Activated CD8-positive, alpha-beta memory T cell treated with anti-CD3 and anti-CD28 coated beads, Interleukin-2, amount 50 U/mL, for 24 hours (primary cell): ENCODE measurements around the gene SEH1L.
"Not testable (repeated sequence)": the region's sequence is repeated elsewhere in the genome, so short reads cannot be mapped to it uniquely, and the experiment has no call there.

ENCODE experiments used
- DNase-seq: peaks from one replicate; pipeline ENCODE4 v3.0.0-alpha.2; 2020; ENCODE audit errors: extremely low read depth

SEH1L gene

GRCh38 chr18:12995952-12996477 lies 48.2 kb downstream of the SEH1L start:
- DNase-seq = no peak

GRCh38 chr18:12996661-12997292 lies 49.0 kb downstream of the SEH1L start:
- DNase-seq = no peak

GRCh38 chr18:12997330-12997729 lies 49.5 kb downstream of the SEH1L start:
- not testable (repeated sequence) for DNase-seq

- DNase-seq = no peak
Observed at GRCh38 chr18:12998332-12999060, 50.7 kb downstream of the SEH1L start.

GRCh38 chr18:13003466-13003896 lies 55.7 kb downstream of the SEH1L start:
- DNase-seq = no peak

GRCh38 chr18:13004396-13004795 lies 56.6 kb downstream of the SEH1L start:
- no peak for DNase-seq

GRCh38 chr18:13005289-13005688 lies 57.5 kb downstream of the SEH1L start:
- DNase-seq = no peak

GRCh38 chr18:13006531-13007247 lies 58.9 kb downstream of the SEH1L start:
- DNase-seq = no peak

GRCh38 chr18:13007248-13007560 lies 59.4 kb downstream of the SEH1L start:
- DNase-seq = no peak

- DNase-seq = no peak
Observed at GRCh38 chr18:13011719-13012118, 63.9 kb downstream of the SEH1L start.

GRCh38 chr18:13014232-13014631 lies 66.4 kb downstream of the SEH1L start:
- no peak for DNase-seq

- no peak for DNase-seq
Observed at GRCh38 chr18:13014818-13015217, 67.0 kb downstream of the SEH1L start.

GRCh38 chr18:13017247-13017875 lies 69.5 kb downstream of the SEH1L start:
- DNase-seq = no peak

- DNase-seq = no peak
Observed at GRCh38 chr18:13018374-13018773, 70.6 kb downstream of the SEH1L start.

GRCh38 chr18:13019301-13019700 lies 71.5 kb downstream of the SEH1L start:
- no peak for DNase-seq

- no peak for DNase-seq
Observed at GRCh38 chr18:13022644-13023043, 74.8 kb downstream of the SEH1L start.

GRCh38 chr18:13025233-13025632 lies 77.4 kb downstream of the SEH1L start:
- no peak for DNase-seq

- no peak for DNase-seq
Observed at GRCh38 chr18:13026583-13027270, 78.9 kb downstream of the SEH1L start.

- DNase-seq = no peak
Observed at GRCh38 chr18:13028869-13029268, 81.1 kb downstream of the SEH1L start.

GRCh38 chr18:13032173-13032572 lies 84.4 kb downstream of the SEH1L start:
- no peak for DNase-seq

- no peak for DNase-seq
Observed at GRCh38 chr18:13035249-13035914, 87.6 kb downstream of the SEH1L start.
